ENCODE results near the gene GPAM. TPM values are rescaled to one million over a fixed set of nuclear protein-coding genes. Genes with fewer than 3 reads are reported as not detected.
"Not testable (repeated sequence)": the region's sequence is repeated elsewhere in the genome, so short reads cannot be mapped to it uniquely, and the experiment has no call there.

GPAM gene
- 6.5 and 6.6 TPM in 2 replicates for total RNA-seq

- DNase-seq (ENCODE audit: low read depth in 2 of 2), result peak; percentile 76 to 92
Measured at GRCh38 chr10:112183329-112184051, at the start of gene GPAM. Gene GPAM, minus strand, starts transcription at chr10:112183765. Its CDS starts 1,981 bp downstream, at chr10:112181784.

GRCh38 chr10:112232670-112233069 is 49.1 kb upstream of the GPAM start:
- DNase-seq (ENCODE audit: low read depth in 2 of 2), result no peak

GRCh38 chr10:112231602-112232400 is 48.2 kb upstream of the GPAM start:
- DNase-seq (ENCODE audit: low read depth in 2 of 2), result no peak

- DNase-seq (ENCODE audit: low read depth in 2 of 2), result no peak
Measured at GRCh38 chr10:112230325-112230988, 46.9 kb upstream of the GPAM start.

GRCh38 chr10:112229901-112230300 is 46.3 kb upstream of the GPAM start:
- no peak for DNase-seq (ENCODE audit: low read depth in 2 of 2)

- no peak for DNase-seq (ENCODE audit: low read depth in 2 of 2)
Measured at GRCh38 chr10:112229096-112229495, 45.5 kb upstream of the GPAM start.

- DNase-seq (ENCODE audit: low read depth in 2 of 2), result not testable (repeated sequence)
Measured at GRCh38 chr10:112228366-112229088, 45.0 kb upstream of the GPAM start.

GRCh38 chr10:112227331-112227987 is 43.9 kb upstream of the GPAM start:
- DNase-seq (ENCODE audit: low read depth in 2 of 2), result no peak

- DNase-seq (ENCODE audit: low read depth in 2 of 2), result no peak
Measured at GRCh38 chr10:112226439-112227248, 43.1 kb upstream of the GPAM start.

- no peak for DNase-seq (ENCODE audit: low read depth in 2 of 2)
Measured at GRCh38 chr10:112225771-112226438, 42.3 kb upstream of the GPAM start.

- DNase-seq (ENCODE audit: low read depth in 2 of 2), result no peak
Measured at GRCh38 chr10:112224933-112225529, 41.5 kb upstream of the GPAM start.

- DNase-seq (ENCODE audit: low read depth in 2 of 2), result peak; percentile 46 to 80
Measured at GRCh38 chr10:112223725-112224124, 40.2 kb upstream of the GPAM start.

GRCh38 chr10:112222799-112223198 is 39.2 kb upstream of the GPAM start:
- no peak for DNase-seq (ENCODE audit: low read depth in 2 of 2)

- no peak for DNase-seq (ENCODE audit: low read depth in 2 of 2)
Measured at GRCh38 chr10:112221545-112221944, 38.0 kb upstream of the GPAM start.

GRCh38 chr10:112218960-112219359 is 35.4 kb upstream of the GPAM start:
- DNase-seq (ENCODE audit: low read depth in 2 of 2), result no peak

- DNase-seq (ENCODE audit: low read depth in 2 of 2), result no peak
Measured at GRCh38 chr10:112218036-112218390, 34.4 kb upstream of the GPAM start.

GRCh38 chr10:112217386-112218035 is 33.9 kb upstream of the GPAM start:
- no peak for DNase-seq (ENCODE audit: low read depth in 2 of 2)

GRCh38 chr10:112216966-112217365 is 33.4 kb upstream of the GPAM start:
- DNase-seq (ENCODE audit: low read depth in 2 of 2), result no peak

- DNase-seq (ENCODE audit: low read depth in 2 of 2), result no peak
Measured at GRCh38 chr10:112216151-112216550, 32.6 kb upstream of the GPAM start.

Data from dermis microvascular lymphatic vessel endothelial cell (primary cell).